Measurements from ENCODE around the gene ZMYND10. TPM values are rescaled to one million over a fixed set of nuclear protein-coding genes. Genes with fewer than 3 reads are reported as not detected.
A peak's percentile ranks its signal among the peaks of the same experiment; 100 is the strongest.

The ZMYND10 gene
- total RNA-seq, 1 donor from 2014 or later = 13.4 TPM

DNA sequence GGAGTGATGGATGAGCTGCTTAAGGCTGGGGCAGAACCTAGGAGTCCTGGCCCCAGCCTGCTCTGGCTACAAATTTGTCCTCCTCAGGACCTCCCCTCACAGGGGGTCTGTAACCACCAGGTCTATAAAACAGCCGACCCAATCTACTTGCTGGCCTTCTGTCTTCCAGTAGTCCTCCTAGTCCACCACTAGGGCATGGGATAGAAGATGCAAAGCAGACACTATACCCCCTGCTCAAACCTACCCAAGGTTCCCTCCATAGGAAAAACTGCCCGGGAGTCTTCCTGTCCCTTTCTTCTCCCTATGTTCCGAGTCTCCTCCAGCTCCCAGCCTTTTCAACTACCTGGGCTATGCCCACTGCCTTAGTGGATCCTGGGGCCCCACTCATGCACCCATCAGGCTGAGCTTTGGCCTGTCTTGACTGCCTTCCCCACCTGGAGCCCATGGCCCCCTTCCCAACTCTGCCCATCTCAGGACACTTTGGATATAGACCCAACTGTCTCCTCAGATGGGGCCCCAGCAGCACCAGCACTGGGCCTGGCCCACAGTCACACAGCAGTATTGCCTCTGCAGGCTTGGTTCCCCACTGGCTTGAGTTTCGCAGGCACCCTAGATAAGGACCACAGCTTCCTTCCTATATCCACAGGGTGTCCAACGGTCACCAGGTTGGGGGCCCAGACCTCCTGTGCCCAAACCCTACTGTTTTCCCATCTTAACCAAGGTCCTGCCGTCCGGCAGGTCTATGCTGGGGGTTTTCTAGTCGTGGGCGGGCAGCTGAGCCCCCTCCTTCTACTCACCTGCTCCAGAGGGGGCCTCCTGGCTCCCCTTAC is 47.4 kb downstream of the ZMYND10 start:
- H3K27ac Mint-ChIP-seq = peak overlapping the region; percentile 46
- TF ChIP-seq, protein P1, sequence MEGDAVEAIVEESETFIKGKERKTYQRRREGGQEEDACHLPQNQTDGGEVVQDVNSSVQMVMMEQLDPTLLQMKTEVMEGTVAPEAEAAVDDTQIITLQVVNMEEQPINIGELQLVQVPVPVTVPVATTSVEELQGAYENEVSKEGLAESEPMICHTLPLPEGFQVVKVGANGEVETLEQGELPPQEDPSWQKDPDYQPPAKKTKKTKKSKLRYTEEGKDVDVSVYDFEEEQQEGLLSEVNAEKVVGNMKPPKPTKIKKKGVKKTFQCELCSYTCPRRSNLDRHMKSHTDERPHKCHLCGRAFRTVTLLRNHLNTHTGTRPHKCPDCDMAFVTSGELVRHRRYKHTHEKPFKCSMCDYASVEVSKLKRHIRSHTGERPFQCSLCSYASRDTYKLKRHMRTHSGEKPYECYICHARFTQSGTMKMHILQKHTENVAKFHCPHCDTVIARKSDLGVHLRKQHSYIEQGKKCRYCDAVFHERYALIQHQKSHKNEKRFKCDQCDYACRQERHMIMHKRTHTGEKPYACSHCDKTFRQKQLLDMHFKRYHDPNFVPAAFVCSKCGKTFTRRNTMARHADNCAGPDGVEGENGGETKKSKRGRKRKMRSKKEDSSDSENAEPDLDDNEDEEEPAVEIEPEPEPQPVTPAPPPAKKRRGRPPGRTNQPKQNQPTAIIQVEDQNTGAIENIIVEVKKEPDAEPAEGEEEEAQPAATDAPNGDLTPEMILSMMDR (conservative IDR thresholded peaks at IDR 0.05) = peak; percentile 47
- H3K4me3 Mint-ChIP-seq = peak overlapping the region; percentile 98
- DNase-seq (ENCODE audit: extremely low spot score, unreplicated experiment) = no peak
- H3K36me3 Mint-ChIP-seq = no peaks in the 10 kb centered on the region
- no peaks in the 10 kb centered on the region for H3K27me3 Mint-ChIP-seq
- no peaks in the 10 kb centered on the region for H3K9me3 Mint-ChIP-seq
- peaks cover 18% of the 10 kb centered on the region for H3K4me1 Mint-ChIP-seq (ENCODE audit: unreplicated experiment)

DNA sequence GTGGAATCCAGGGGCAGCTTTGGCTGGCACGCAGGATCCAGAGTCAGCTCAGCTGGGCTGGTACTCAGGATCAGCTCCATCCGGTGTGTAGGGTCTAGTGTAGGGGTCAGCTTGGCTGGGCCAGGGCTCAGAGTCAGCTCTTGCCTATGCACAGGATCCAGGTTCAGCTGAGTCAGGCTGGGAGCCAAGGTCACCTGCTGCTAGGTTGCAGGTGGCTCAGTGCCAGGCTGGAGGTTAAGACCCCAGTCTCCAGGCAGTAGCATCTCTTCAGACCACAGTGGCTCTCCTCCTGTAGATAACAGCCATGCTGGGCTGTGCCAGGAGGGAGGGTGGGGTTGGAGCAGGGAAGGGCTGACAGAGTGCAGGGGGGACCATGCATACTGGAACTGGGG is 48.2 kb downstream of the ZMYND10 start:
- H3K36me3 Mint-ChIP-seq = no peaks in the 10 kb centered on the region
- peaks cover 18% of the 10 kb centered on the region for H3K4me1 Mint-ChIP-seq (ENCODE audit: unreplicated experiment)
- H3K27ac Mint-ChIP-seq = peak overlapping the region; percentile 46
- TF ChIP-seq, protein P1 (conservative IDR thresholded peaks at IDR 0.05) = no peak
- no peak for DNase-seq (ENCODE audit: extremely low spot score, unreplicated experiment)
- peak overlapping the region; percentile 98 for H3K4me3 Mint-ChIP-seq
- no peaks in the 10 kb centered on the region for H3K27me3 Mint-ChIP-seq
- no peaks in the 10 kb centered on the region for H3K9me3 Mint-ChIP-seq

DNA sequence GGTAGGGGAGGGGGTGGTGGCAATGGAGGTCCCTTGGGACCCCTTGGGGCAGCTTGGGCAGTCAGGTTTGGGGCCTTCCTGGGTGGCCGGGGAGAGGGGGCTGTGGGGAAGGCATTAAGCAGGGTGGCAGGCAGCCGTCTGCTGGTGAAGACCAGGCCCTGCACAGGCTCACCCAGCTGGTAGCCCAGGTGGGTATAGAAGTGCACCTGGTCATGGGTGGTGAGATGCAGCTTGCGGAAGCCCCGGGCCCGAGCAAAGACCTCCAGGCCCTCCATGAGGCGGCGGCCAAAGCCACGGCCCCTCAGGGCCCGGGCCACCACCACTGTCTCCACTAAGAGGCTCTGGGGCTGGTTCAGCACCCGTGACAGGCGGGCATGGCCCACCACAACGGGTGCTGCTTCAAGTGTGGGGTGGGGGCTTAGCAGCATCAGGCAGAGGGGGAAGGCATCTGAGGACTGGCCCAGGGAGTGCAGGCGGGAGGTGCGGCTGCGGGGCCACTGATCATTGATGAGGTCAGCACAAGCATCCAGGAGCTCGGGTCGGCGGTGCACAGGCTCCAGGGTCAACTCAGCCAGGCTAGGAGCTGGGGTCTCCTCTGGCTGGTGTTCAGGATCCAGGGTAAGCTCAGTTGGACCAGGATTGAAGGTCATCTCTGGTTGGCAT is 48.7 kb downstream of the ZMYND10 start:
- H3K9me3 Mint-ChIP-seq = no peaks in the 10 kb centered on the region
- H3K4me1 Mint-ChIP-seq (ENCODE audit: unreplicated experiment) = peaks cover 19% of the 10 kb centered on the region
- no peak overlapping the region for H3K27ac Mint-ChIP-seq
- H3K4me3 Mint-ChIP-seq = no peak overlapping the region
- no peak for DNase-seq (ENCODE audit: extremely low spot score, unreplicated experiment)
- no peaks in the 10 kb centered on the region for H3K27me3 Mint-ChIP-seq
- no peaks in the 10 kb centered on the region for H3K36me3 Mint-ChIP-seq
- TF ChIP-seq, protein P1 (conservative IDR thresholded peaks at IDR 0.05) = no peak

DNA sequence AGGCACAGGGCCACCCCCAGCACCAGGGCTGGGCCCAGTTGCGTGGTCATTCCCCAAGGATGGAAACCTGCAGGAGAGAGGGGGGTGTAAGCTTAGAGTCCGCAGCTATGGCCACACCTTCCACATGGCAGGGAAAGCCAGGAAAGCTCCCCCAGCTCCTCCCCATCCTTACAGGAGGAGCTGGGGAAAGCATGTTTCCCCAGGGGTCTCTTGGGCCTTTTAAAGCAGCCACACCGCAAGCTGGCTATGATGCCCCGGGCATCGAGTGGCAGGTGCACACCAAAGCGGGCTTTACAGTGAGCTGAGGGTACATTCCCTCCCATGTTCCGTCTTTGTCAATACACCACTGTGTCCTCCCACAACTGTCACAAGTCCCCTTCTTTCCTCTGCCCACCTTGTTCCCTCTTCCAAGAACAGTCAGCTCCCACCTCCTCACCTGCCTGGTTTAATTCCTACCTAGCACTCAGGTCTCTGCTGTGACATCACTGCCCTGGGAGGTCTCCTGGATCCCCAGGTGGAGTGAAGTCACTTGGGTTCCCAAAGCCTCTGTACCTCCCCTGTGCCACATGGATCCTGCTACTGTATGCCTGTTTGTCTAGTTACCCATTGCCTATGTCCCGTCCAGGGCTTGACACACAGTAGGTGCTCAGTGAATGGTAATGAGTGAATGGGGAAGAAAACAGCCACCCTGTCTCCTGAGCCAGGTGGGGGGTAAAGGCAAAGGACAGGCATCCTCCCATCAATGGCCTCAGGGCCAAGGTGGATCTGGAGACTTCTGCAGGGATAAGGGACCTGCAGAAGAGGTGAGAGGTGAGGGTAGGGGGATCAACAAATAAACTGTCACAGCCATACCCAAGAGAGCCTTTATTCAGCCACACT is 49.7 kb downstream of the ZMYND10 start:
- TF ChIP-seq, protein P1 (conservative IDR thresholded peaks at IDR 0.05) = no peak
- Mint-ChIP-seq H3K4me3 (peak overlapping the region; percentile 50), H3K9me3 (no peaks in the 10 kb centered on the region)

More for the DNA sequence above, 49.7 kb downstream of the ZMYND10 start:
- Mint-ChIP-seq H3K27ac (no peak overlapping the region), H3K36me3 (no peaks in the 10 kb centered on the region), H3K27me3 (no peaks in the 10 kb centered on the region), H3K4me1 (ENCODE audit: unreplicated experiment) (peaks cover 25% of the 10 kb centered on the region)
- DNase-seq (ENCODE audit: extremely low spot score, unreplicated experiment) = no peak

Measured in type B pancreatic cell (in vitro differentiated cells).